CD14-positive monocyte (primary cell): Measurements from ENCODE around the gene POLR3GL. TPM values are rescaled to one million over a fixed set of nuclear protein-coding genes. Genes with fewer than 3 reads are reported as not detected.

Source experiments
- DNase-seq, 3 donors: peaks; one replicate each; pipeline ENCODE4 v3.0.0-alpha.2; 2011 to 2022
- H2AFZ ChIP-seq: 2 replicates; pipeline ENCODE4 v1.6.0; 2012; ENCODE audit warnings: mild to moderate bottlenecking, low read depth, low read length, inconsistent platforms; ENCODE audit not compliant: insufficient read depth, poor library complexity, severe bottlenecking
- H3K27ac ChIP-seq, 2 donors: 1 replicate in 1 of 2; 2 replicates in 1 of 2; pipeline ENCODE4 v1.5.1; 2012 to 2013; ENCODE audit warnings: low read length in 2 of 2, control low read depth in 1 of 2, inconsistent platforms in 1 of 2, low read depth in 1 of 2, mild to moderate bottlenecking in 1 of 2
- H3K27me3 ChIP-seq, 2 donors: one replicate each; pipeline versions ENCODE4 v1.6.0 to v1.6.1; 2011 to 2013; ENCODE audit warnings: low read length in 2 of 2; ENCODE audit not compliant: control insufficient read depth in 2 of 2, insufficient read depth in 2 of 2
- H3K36me3 ChIP-seq, 2 donors: replicated peaks in 1 of 2; 1 replicate in 1 of 2; 2 replicates in 1 of 2; pipeline versions ENCODE4 v1.5.1 to v1.6.1; 2012 to 2013; ENCODE audit warnings: low read length in 2 of 2, control low read depth in 1 of 2, inconsistent platforms in 1 of 2, mild to moderate bottlenecking in 1 of 2; ENCODE audit not compliant: insufficient read depth in 2 of 2, control insufficient read depth in 1 of 2
- H3K4me1 ChIP-seq, 2 donors: 1 replicate in 1 of 2; 2 replicates in 1 of 2; pipeline versions ENCODE4 v1.5.1 to v1.6.1; 2012 to 2013; ENCODE audit warnings: low read length in 2 of 2, control low read depth in 1 of 2, inconsistent platforms in 1 of 2, mild to moderate bottlenecking in 1 of 2, moderate library complexity in 1 of 2; ENCODE audit not compliant: insufficient read depth in 2 of 2, control insufficient read depth in 1 of 2
- H3K4me2 ChIP-seq: replicated peaks from 2 replicates; pipeline ENCODE3; 2012; ENCODE audit warnings: low read length, moderate library complexity, mild to moderate bottlenecking; ENCODE audit not compliant: poor library complexity, severe bottlenecking; ENCODE audit errors: extremely low read depth
- H3K4me3 ChIP-seq, 3 experiments: fragments of 200-600 bp in 1 of 3; sonication (generic) in 1 of 3; replicated peaks in 1 of 3; 1 replicate in 2 of 3; 2 replicates in 1 of 3; pipeline ENCODE4 v1.5.1; 2011 to 2013; ENCODE audit warnings: low read length in 3 of 3, mild to moderate bottlenecking in 3 of 3, control low read depth in 2 of 3, low read depth in 2 of 3, inconsistent platforms in 1 of 3, moderate library complexity in 1 of 3
- H3K79me2 ChIP-seq: 2 replicates; pipeline ENCODE4 v1.6.0; 2012; ENCODE audit warnings: mild to moderate bottlenecking, control low read depth, inconsistent platforms, low read length, moderate library complexity; ENCODE audit not compliant: insufficient read depth
- H3K9ac ChIP-seq: 2 replicates; pipeline ENCODE4 v1.6.0; 2017; ENCODE audit warnings: low read length, mild to moderate bottlenecking; ENCODE audit not compliant: insufficient read depth, poor library complexity, severe bottlenecking
- H3K9me3 ChIP-seq, 2 donors: replicated peaks in 1 of 2; 1 replicate in 1 of 2; 2 replicates in 1 of 2; pipeline versions ENCODE4 v1.5.1 to v1.6.1; 2012 to 2013; ENCODE audit warnings: low read length in 2 of 2, control low read depth in 1 of 2; ENCODE audit not compliant: control insufficient read depth in 1 of 2, insufficient read depth in 1 of 2
- H4K20me1 ChIP-seq: 2 replicates; pipeline ENCODE4 v1.6.0; 2012; ENCODE audit warnings: mild to moderate bottlenecking, low read length, control low read depth, moderate library complexity; ENCODE audit not compliant: insufficient read depth
- H3K27ac Mint-ChIP-seq, 7 donors: one replicate each; pipeline ENCODE4 v1.8.0; 2020; ENCODE audit warnings: mild to moderate bottlenecking in 7 of 7, mixed read lengths in 7 of 7, moderate library complexity in 6 of 7, inconsistent platforms in 2 of 7
- H3K27me3 Mint-ChIP-seq, 3 donors: one replicate each; pipeline ENCODE4 v1.8.0; 2021 to 2022; ENCODE audit warnings: low read depth in 3 of 3, mild to moderate bottlenecking in 3 of 3, mixed read lengths in 3 of 3, moderate library complexity in 3 of 3, inconsistent platforms in 1 of 3
- H3K36me3 Mint-ChIP-seq, 2 donors: one replicate each; pipeline ENCODE4 v1.8.0; 2020; ENCODE audit warnings: mixed read lengths in 2 of 2, inconsistent platforms in 1 of 2, mild to moderate bottlenecking in 1 of 2
- H3K4me1 Mint-ChIP-seq: one replicate; pipeline ENCODE4 v1.8.0; 2020; ENCODE audit warnings: mild to moderate bottlenecking, mixed read lengths
- H3K4me3 Mint-ChIP-seq, 2 donors: one replicate each; pipeline ENCODE4 v1.8.0; 2020; ENCODE audit warnings: mild to moderate bottlenecking in 2 of 2, mixed read lengths in 2 of 2, moderate library complexity in 1 of 2
- H3K9me3 Mint-ChIP-seq, 7 donors: one replicate each; pipeline ENCODE4 v1.8.0; 2020 to 2022; ENCODE audit warnings: mixed read lengths in 7 of 7, mild to moderate bottlenecking in 6 of 7, moderate library complexity in 6 of 7, inconsistent platforms in 2 of 7
- WGBS: methylation state at CpG from one replicate; pipeline ENCODE4 v1.1.5; 2013; ENCODE audit warnings: missing lambda C conversion rate; ENCODE audit not compliant: insufficient coverage; 5-methylcytosine and 5-hydroxymethylcytosine counted together
- intact Hi-C, 2 donors: fragments of 100-400 bp; cut with micrococcal nuclease; formaldehyde crosslinking; loops; one replicate each; pipeline versions ENCODE4 v1.15.0 to v1.15.1; 2023
- polyA plus RNA-seq, 3 donors: library from polyadenylated mRNA; depleted of rRNA in 1 of 3; unstranded in 2 of 3; stranded (reverse) in 1 of 3; fragments of 300-500 nt in 2 of 3; fragments of >200 nt in 1 of 3; fragmentation: Illumina TruSeq in 2 of 3; gene quantifications; 1 replicate in 2 of 3; 2 replicates in 1 of 3; pipeline ENCODE4 v1.2.3, GENCODE V29; 2012 to 2021
- TF ChIP-seq, protein P1 (sequence below): fragments of 200-600 bp; IDR thresholded peaks from one replicate; pipeline ENCODE4 v1.8.0; 2022; ENCODE audit warnings: antibody characterized with exemption, mild to moderate bottlenecking

POLR3GL gene
- polyA plus RNA-seq, 3 donors = 11.6 to 39.0 (median 36.2) TPM

DNA sequence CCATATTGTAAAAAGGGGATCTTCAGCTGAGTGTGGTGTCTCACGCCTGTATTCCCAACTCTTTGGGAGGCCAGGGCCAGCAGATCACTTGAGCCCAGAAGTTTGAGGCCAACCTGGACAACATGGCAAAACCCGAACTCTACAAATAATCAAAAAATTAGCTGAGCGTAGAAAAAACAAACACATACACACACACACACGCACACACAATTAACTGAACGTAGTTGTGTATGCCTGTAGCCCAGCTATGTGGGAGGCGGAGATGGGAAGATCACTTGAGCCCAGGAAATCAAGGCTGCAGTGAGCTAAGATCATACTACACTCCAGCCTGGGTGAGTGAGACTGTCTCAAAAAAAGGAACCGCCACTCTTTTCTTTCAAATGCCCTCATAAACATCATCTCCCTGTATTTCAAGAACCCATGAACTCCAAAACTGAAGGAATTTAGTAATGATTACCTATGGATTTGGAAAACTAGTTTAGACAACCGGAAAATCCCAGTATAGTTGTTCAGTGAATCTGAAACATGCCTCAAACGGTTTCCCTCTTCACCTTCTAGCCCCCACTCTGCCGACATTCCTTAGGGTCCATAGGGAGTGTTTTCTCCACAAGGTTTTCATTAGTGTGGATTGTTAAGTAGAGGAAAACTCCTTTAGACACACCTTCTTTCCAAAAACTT is 27.4 kb downstream of the POLR3GL start:
- peak overlapping the region; percentile 97 for H3K4me2 ChIP-seq
- no peak for DNase-seq
- peak overlapping the region; percentile 99 to 100 for H3K4me3 Mint-ChIP-seq
- H3K9me3 Mint-ChIP-seq = peaks cover 0 to 9% (median 2%) of the 10 kb centered on the region in 7 donors
- H3K36me3 ChIP-seq = peaks cover 41 to 43% of the 10 kb centered on the region in 2 donors
- H3K9ac ChIP-seq = peak overlapping the region; percentile 78
- peak overlapping the region; percentile 70 to 91 (median 86) for H3K27ac Mint-ChIP-seq
- intact Hi-C loops = no loop called here
- peaks cover 22 to 42% of the 10 kb centered on the region in 2 donors for H3K4me1 ChIP-seq
- H3K27me3 Mint-ChIP-seq = peaks cover 0 to 3% (median 0%) of the 10 kb centered on the region in 3 donors
- H3K27ac ChIP-seq = peak overlapping the region; percentile 50 to 78
- WGBS = no CpG with 5 or more reads among the region's 10 CpGs
- H3K27me3 ChIP-seq = no peaks in the 10 kb centered on the region
- H2AFZ ChIP-seq = no peak overlapping the region
- H4K20me1 ChIP-seq = peaks cover 65% of the 10 kb centered on the region
- peaks cover 65% of the 10 kb centered on the region for H3K4me1 Mint-ChIP-seq
- TF ChIP-seq, protein P1, sequence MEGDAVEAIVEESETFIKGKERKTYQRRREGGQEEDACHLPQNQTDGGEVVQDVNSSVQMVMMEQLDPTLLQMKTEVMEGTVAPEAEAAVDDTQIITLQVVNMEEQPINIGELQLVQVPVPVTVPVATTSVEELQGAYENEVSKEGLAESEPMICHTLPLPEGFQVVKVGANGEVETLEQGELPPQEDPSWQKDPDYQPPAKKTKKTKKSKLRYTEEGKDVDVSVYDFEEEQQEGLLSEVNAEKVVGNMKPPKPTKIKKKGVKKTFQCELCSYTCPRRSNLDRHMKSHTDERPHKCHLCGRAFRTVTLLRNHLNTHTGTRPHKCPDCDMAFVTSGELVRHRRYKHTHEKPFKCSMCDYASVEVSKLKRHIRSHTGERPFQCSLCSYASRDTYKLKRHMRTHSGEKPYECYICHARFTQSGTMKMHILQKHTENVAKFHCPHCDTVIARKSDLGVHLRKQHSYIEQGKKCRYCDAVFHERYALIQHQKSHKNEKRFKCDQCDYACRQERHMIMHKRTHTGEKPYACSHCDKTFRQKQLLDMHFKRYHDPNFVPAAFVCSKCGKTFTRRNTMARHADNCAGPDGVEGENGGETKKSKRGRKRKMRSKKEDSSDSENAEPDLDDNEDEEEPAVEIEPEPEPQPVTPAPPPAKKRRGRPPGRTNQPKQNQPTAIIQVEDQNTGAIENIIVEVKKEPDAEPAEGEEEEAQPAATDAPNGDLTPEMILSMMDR = no peak
- peaks cover 56% of the 10 kb centered on the region for H3K79me2 ChIP-seq
- peaks cover 42 to 45% of the 10 kb centered on the region in 2 donors for H3K36me3 Mint-ChIP-seq
- H3K9me3 ChIP-seq = no peaks in the 10 kb centered on the region
- peak overlapping the region; percentile 87 to 100 (median 99) for H3K4me3 ChIP-seq

DNA sequence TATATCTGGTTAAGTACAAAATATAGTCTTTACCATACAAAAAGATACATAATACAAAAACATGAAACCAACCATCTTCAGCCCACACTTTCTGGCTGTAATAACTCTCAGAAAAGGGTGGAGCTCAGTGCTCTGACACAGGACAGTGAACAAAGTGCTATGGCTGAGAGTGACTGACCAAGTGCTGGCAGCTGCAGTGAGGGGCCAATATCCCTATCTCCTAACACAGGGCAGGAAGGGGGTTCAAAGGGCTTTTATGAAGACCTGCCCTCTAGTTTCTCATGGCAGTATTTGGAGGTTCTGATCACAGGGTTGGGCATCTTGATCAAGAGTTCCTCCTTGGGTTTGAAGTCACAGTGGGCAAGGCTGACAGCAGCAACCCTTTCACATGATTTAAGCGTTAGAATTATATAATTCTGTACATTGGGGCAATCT is 28.0 kb downstream of the POLR3GL start:
- Histone ChIP-seq H3K4me2 (peak overlapping the region; percentile 97), H3K4me3 (peak overlapping the region; percentile 87 to 100 (median 99)), H3K36me3 (peaks cover 41 to 43% of the 10 kb centered on the region in 2 donors), H3K27ac (peak overlapping the region; percentile 56 to 78), H3K9me3 (no peaks in the 10 kb centered on the region), H3K9ac (peak overlapping the region; percentile 78), H3K27me3 (no peaks in the 10 kb centered on the region), H4K20me1 (peaks cover 65% of the 10 kb centered on the region), H3K79me2 (peaks cover 63% of the 10 kb centered on the region), H2AFZ (no peak overlapping the region), H3K4me1 (peaks cover 23 to 42% of the 10 kb centered on the region in 2 donors)
- DNase-seq = no peak
- peak overlapping the region; percentile 99 to 100 for H3K4me3 Mint-ChIP-seq
- no CpG with 5 or more reads among the region's 1 CpG for WGBS
- TF ChIP-seq, protein P1 = no peak
- H3K36me3 Mint-ChIP-seq = peaks cover 42 to 45% of the 10 kb centered on the region in 2 donors
- H3K4me1 Mint-ChIP-seq = peaks cover 67% of the 10 kb centered on the region
- peak overlapping the region; percentile 15 to 94 (median 76) for H3K27ac Mint-ChIP-seq
- intact Hi-C loops = no loop called here
- H3K27me3 Mint-ChIP-seq = peaks cover 0 to 3% (median 0%) of the 10 kb centered on the region in 3 donors
- peaks cover 0 to 9% (median 2%) of the 10 kb centered on the region in 7 donors for H3K9me3 Mint-ChIP-seq
